ENCODE results near the gene POLE.

DNA sequence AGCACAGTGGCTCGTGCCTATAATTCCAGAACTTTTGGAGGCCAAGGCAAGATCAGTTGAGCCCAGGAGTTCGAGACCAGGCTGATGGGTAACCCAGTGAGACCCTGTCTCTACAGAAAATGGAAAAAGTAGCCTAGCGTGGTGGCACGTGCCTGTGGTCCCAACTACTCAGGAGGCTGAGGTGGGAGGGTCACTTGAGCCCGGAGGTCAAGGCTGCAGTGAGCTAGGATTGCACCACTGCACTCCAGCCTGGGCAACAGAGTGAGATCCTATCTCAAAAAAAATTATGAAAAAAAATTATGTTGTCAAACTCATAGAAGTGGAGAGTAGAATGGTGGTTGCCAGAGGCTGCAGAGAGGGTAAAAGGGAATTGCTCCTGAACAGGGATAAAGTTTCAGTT lies 73.1 kb downstream of the POLE start:
- TF ChIP-seq, protein P1, sequence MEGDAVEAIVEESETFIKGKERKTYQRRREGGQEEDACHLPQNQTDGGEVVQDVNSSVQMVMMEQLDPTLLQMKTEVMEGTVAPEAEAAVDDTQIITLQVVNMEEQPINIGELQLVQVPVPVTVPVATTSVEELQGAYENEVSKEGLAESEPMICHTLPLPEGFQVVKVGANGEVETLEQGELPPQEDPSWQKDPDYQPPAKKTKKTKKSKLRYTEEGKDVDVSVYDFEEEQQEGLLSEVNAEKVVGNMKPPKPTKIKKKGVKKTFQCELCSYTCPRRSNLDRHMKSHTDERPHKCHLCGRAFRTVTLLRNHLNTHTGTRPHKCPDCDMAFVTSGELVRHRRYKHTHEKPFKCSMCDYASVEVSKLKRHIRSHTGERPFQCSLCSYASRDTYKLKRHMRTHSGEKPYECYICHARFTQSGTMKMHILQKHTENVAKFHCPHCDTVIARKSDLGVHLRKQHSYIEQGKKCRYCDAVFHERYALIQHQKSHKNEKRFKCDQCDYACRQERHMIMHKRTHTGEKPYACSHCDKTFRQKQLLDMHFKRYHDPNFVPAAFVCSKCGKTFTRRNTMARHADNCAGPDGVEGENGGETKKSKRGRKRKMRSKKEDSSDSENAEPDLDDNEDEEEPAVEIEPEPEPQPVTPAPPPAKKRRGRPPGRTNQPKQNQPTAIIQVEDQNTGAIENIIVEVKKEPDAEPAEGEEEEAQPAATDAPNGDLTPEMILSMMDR (IDR thresholded peaks at IDR 0.05; ENCODE audit: borderline replicate concordance, extremely low read depth, low read length, poor library complexity, severe bottlenecking) = no peak
- TF ChIP-seq EZH2 (IDR thresholded peaks at IDR 0.05; ENCODE audit: borderline replicate concordance, low read depth, low read length, severe bottlenecking) = no peak

All from DND-41 (cell line).